ENCODE measurements around the gene BUD31. TPM values are rescaled to one million over a fixed set of nuclear protein-coding genes. Genes with fewer than 3 reads are reported as not detected.

The BUD31 gene
- total and polyA plus RNA-seq, 9 of the 15 experiments (the other 6 are each of a cell fraction or from before 2014, with no cell fraction given), result 105 to 342 (median 247) TPM

- TF ChIP-seq ZNF407 (IDR thresholded peaks at IDR 0.05; ENCODE audit: low read depth), result peak; percentile 46; the same call in 1 of the 2 replicates
- no peak for TF ChIP-seq PCBP1 (IDR thresholded peaks at IDR 0.05; ENCODE audit: low read depth, low read length, poor library complexity, severe bottlenecking)
- no peak for TF ChIP-seq ZNF696 (CRISPR knock-in tag; conservative IDR thresholded peaks at IDR 0.05)
- peak; percentile 61; the same call in 1 of the 2 replicates for TF ChIP-seq SMARCA4 (IDR thresholded peaks at IDR 0.05)
- peak; percentile 71 for TF ChIP-seq ARHGAP35 (IDR thresholded peaks at IDR 0.05; ENCODE audit: partially characterized antibody)
- no peak for TF ChIP-seq MAZ (CRISPR knock-in tag; conservative IDR thresholded peaks at IDR 0.05 in 1 of 2, IDR thresholded peaks at IDR 0.05 in 1 of 2)
- no peak for TF ChIP-seq ZFP1 (CRISPR knock-in tag; IDR thresholded peaks at IDR 0.05)
- no peak for TF ChIP-seq GTF3C2 (IDR thresholded peaks at IDR 0.05; ENCODE audit: borderline replicate concordance, extremely low read depth, insufficient read length)
- TF ChIP-seq HCFC1 (IDR thresholded peaks at IDR 0.05; ENCODE audit: low read depth, low read length), result no peak
- 0 out of 2 replicates have a peak, but pooled peaks have one; percentile 11 for TF ChIP-seq ZZZ3 (IDR thresholded peaks at IDR 0.05)
- no peak for TF ChIP-seq SP2 (IDR thresholded peaks at IDR 0.05; ENCODE audit: extremely low read depth, low read depth, low read length, poor library complexity, severe bottlenecking)
- TF ChIP-seq ZNF133 (CRISPR knock-in tag; IDR thresholded peaks at IDR 0.05), result no peak
- 0 out of 2 replicates have a peak, but pooled peaks have one; percentile 9 for TF ChIP-seq TCF3 (CRISPR knock-in tag; IDR thresholded peaks at IDR 0.05)
- TF ChIP-seq ATF1 (CRISPR knock-in tag; IDR thresholded peaks at IDR 0.05), result no peak
- no peak for TF ChIP-seq ATF1 (tag; IDR thresholded peaks at IDR 0.05)
- TF ChIP-seq NFRKB (IDR thresholded peaks at IDR 0.05; ENCODE audit: low read depth), result peak; percentile 67; the same call in 1 of the 2 replicates
- TF ChIP-seq HLTF (IDR thresholded peaks at IDR 0.05), result peak; percentile 74; the same call in 1 of the 2 replicates
- no peak for TF ChIP-seq PHF21A (IDR thresholded peaks at IDR 0.05; ENCODE audit: borderline replicate concordance, low read depth)
- TF ChIP-seq ELF1 (tag; IDR thresholded peaks at IDR 0.05), result peak; percentile 30; the same call in 1 of the 2 replicates
- TF ChIP-seq KLF6 (CRISPR knock-in tag; IDR thresholded peaks at IDR 0.05; ENCODE audit: borderline replicate concordance), result no peak
Observed at GRCh38 chr7:99409192-99409572, 413 bp downstream of the BUD31 start (continued).
